Ramos (cell line): ENCODE measurements around the gene KHDRBS1.
"Not testable (repeated sequence)": the region's sequence is repeated elsewhere in the genome, so short reads cannot be mapped to it uniquely, and the experiment has no call there.

Experiments
- in situ Hi-C: fragments of 300-500 bp; cut with MboI; formaldehyde crosslinking; loops from one replicate; pipeline ENCODE4 v1.14.3; 2022; ENCODE audit warnings: low sequenced_read_pairs; ENCODE audit not compliant: unreplicated experiment

Gene KHDRBS1

GRCh38 chr1:32012709-32013385 lies 821 bp upstream of the KHDRBS1 start:
- in situ Hi-C loops: no loop called here

- in situ Hi-C loops: no loop called here
Measured at GRCh38 chr1:32014199-32014947, 705 bp downstream of the KHDRBS1 start.

GRCh38 chr1:32014948-32015273 lies 1.2 kb downstream of the KHDRBS1 start:
- in situ Hi-C loops: no loop called here

GRCh38 chr1:32020339-32020738 lies 6.7 kb downstream of the KHDRBS1 start:
- in situ Hi-C loops: no loop called here

- in situ Hi-C loops: not testable (repeated sequence)
Measured at GRCh38 chr1:32021574-32022018, 7.9 kb downstream of the KHDRBS1 start.

- in situ Hi-C loops: no loop called here
Measured at GRCh38 chr1:32023351-32023750, 9.7 kb downstream of the KHDRBS1 start.

- in situ Hi-C loops: no loop called here
Measured at GRCh38 chr1:32025515-32025914, 11.8 kb downstream of the KHDRBS1 start.

- in situ Hi-C loops: no loop called here
Measured at GRCh38 chr1:32028746-32029145, 15.1 kb downstream of the KHDRBS1 start.

- in situ Hi-C loops: no loop called here
Measured at GRCh38 chr1:32031578-32032274, 18.1 kb downstream of the KHDRBS1 start.

- in situ Hi-C loops: no loop called here
Measured at GRCh38 chr1:32032275-32032615, 18.6 kb downstream of the KHDRBS1 start.

- in situ Hi-C loops: no loop called here
Measured at GRCh38 chr1:32035119-32035518, 21.5 kb downstream of the KHDRBS1 start.

GRCh38 chr1:32040711-32041110 lies 27.0 kb downstream of the KHDRBS1 start:
- in situ Hi-C loops: no loop called here

- in situ Hi-C loops: no loop called here
Measured at GRCh38 chr1:32042330-32042729, 28.7 kb downstream of the KHDRBS1 start.

GRCh38 chr1:32044234-32044633 lies 30.6 kb downstream of the KHDRBS1 start:
- in situ Hi-C loops: no loop called here

- in situ Hi-C loops: no loop called here
Measured at GRCh38 chr1:32045772-32046171, 32.1 kb downstream of the KHDRBS1 start.

- in situ Hi-C loops: no loop called here
Measured at GRCh38 chr1:32047701-32048100, 34.0 kb downstream of the KHDRBS1 start.

- in situ Hi-C loops: no loop called here
Measured at GRCh38 chr1:32048440-32048839, 34.8 kb downstream of the KHDRBS1 start.

GRCh38 chr1:32051706-32052105 lies 38.0 kb downstream of the KHDRBS1 start:
- in situ Hi-C loops: no loop called here

- in situ Hi-C loops: no loop called here
Measured at GRCh38 chr1:32052887-32053286, 39.2 kb downstream of the KHDRBS1 start.

- in situ Hi-C loops: no loop called here
Measured at GRCh38 chr1:32055416-32055815, 41.7 kb downstream of the KHDRBS1 start.

GRCh38 chr1:32056598-32056997 lies 42.9 kb downstream of the KHDRBS1 start:
- in situ Hi-C loops: no loop called here
